HFFc6 (cell line): ENCODE results near the gene TOX3. TPM values are rescaled to one million over a fixed set of nuclear protein-coding genes. Genes with fewer than 3 reads are reported as not detected.

ENCODE experiments used
- DNase-seq: peaks from one replicate; pipeline ENCODE4 v3.0.0-alpha.2; 2018
- H3K27ac Mint-ChIP-seq: 2 replicates; pipeline ENCODE4 v1.8.0; 2020; ENCODE audit warnings: mild to moderate bottlenecking, mixed read lengths
- H3K27me3 Mint-ChIP-seq: 2 replicates; pipeline ENCODE4 v1.8.0; 2021; ENCODE audit warnings: mild to moderate bottlenecking, moderate library complexity, mixed read lengths; ENCODE audit not compliant: insufficient read depth
- H3K36me3 Mint-ChIP-seq: 2 replicates; pipeline ENCODE4 v1.8.0; 2021; ENCODE audit warnings: low read depth, mixed read lengths
- H3K4me1 Mint-ChIP-seq: 2 replicates; pipeline ENCODE4 v1.8.0; 2020; ENCODE audit warnings: low read depth, mixed read lengths
- H3K4me3 Mint-ChIP-seq: 2 replicates; pipeline ENCODE4 v1.8.0; 2020; ENCODE audit warnings: mild to moderate bottlenecking, moderate library complexity, mixed read lengths
- H3K9me3 Mint-ChIP-seq: 2 replicates; pipeline ENCODE4 v1.8.0; 2020; ENCODE audit warnings: mild to moderate bottlenecking, mixed read lengths
- total RNA-seq, 6 experiments: library from RNA; stranded (reverse); fragmentation: NEBNext Ultra II Directional; extraction: Animal tissue kit (Norgen Biotek cat#: 25700); gene quantifications; 2 replicates in 1 of 6; 3 replicates in 5 of 6; pipeline ENCODE4 v1.2.3, GENCODE V29; 2021
- TF ChIP-seq, protein P1 (sequence below): fragments of 200-600 bp; sonication (generic); IDR thresholded peaks from 2 replicates; pipeline ENCODE4 v1.5.0; 2021; ENCODE audit warnings: antibody characterized with exemption, mild to moderate bottlenecking

Gene TOX3
- total RNA-seq, 6 experiments from 2014 or later = not detected

DNA sequence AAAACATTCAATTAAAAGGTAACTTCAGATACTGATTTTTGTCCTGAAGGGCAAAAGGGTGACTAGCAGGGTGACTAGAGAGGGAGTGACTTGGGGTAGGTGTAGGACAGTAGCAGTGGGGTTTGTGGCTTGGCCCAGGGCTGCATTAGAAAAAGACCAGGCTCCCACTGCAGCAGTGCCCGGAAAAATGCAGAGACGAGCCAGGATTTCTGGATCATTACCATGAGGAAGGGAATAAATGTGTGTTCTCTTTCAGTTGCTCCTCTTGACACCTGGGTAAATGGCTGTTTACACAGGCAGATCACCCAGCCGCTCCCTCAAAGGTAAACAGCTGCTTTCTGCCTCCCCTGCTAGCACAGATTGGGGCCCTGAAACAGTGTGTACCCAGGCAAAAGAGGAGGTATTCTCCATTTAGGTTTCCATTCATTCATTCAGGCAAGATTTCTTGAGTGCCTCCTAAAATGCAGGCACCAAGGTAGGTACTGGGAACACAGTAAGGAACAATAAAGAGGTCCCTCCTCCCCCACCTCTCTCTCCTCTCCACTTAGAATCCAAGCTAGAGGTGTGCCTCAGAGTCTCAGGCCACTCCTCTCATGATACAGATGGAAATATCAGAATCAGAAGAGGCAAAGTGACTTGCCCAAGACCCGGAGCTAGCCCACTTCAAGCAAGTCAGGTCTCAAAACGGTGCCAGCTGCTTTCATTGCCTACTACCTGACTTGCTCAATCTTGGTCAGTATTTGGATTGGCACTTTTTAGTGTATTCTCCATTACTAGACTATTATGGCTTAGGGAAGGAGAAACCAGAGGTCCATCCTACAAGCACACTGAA is 15.2 kb upstream of the TOX3 start:
- Mint-ChIP-seq H3K27ac (no peak overlapping the region), H3K36me3 (peaks cover 10% of the 10 kb centered on the region; the same call in 1 of the 2 replicates), H3K27me3 (no peaks in the 10 kb centered on the region; the same call in 1 of the 2 replicates), H3K9me3 (peaks cover 44% of the 10 kb centered on the region), H3K4me3 (no peak overlapping the region), H3K4me1 (no peaks in the 10 kb centered on the region)
- no peak for DNase-seq
- TF ChIP-seq, protein P1, sequence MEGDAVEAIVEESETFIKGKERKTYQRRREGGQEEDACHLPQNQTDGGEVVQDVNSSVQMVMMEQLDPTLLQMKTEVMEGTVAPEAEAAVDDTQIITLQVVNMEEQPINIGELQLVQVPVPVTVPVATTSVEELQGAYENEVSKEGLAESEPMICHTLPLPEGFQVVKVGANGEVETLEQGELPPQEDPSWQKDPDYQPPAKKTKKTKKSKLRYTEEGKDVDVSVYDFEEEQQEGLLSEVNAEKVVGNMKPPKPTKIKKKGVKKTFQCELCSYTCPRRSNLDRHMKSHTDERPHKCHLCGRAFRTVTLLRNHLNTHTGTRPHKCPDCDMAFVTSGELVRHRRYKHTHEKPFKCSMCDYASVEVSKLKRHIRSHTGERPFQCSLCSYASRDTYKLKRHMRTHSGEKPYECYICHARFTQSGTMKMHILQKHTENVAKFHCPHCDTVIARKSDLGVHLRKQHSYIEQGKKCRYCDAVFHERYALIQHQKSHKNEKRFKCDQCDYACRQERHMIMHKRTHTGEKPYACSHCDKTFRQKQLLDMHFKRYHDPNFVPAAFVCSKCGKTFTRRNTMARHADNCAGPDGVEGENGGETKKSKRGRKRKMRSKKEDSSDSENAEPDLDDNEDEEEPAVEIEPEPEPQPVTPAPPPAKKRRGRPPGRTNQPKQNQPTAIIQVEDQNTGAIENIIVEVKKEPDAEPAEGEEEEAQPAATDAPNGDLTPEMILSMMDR = no peak

DNA sequence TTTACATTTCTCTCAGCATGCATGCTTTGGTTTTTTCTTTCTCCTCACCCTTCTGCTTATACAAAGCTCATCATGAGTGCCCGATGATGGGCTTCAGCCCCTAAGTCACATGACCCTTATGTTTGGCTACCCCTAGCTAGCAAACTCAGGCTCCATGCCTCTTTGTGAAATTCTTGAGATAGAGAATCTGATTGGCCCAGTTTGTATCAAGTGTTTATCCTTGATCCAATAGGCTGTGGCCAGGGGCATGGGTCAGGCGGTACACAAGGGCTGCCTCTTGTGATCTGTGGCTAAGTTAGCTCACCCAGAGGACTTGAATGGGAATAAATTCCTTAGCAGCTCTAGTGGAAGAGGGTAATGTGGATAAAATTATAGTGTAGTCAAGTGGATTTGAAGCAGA is 11.5 kb upstream of the TOX3 start:
- no peak overlapping the region for H3K27ac Mint-ChIP-seq
- TF ChIP-seq, protein P1 = no peak
- H3K9me3 Mint-ChIP-seq = peaks cover 35% of the 10 kb centered on the region
- no peaks in the 10 kb centered on the region for H3K4me1 Mint-ChIP-seq
- H3K27me3 Mint-ChIP-seq = no peaks in the 10 kb centered on the region; the same call in none of the 2 replicates
- no peak for DNase-seq
- H3K36me3 Mint-ChIP-seq = no peaks in the 10 kb centered on the region
- no peak overlapping the region for H3K4me3 Mint-ChIP-seq

DNA sequence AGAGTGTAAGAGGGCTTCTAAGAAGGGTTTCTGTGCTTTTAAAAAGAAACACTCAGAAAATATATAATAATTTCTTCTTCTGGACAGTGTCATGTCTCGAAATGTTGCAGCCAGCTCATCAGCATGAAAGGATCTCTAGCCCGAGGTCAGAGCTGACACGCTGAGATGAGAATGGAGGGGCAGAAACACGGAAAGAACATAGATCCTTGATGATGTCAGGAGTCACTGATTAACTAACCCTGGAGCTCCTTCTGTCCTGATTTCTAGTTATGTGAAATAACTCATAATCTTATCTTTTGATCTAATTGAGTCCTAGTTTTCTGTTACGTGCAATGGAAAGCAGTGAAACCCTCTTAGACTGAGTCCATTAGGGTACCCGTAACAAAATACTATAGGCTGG is 10.3 kb upstream of the TOX3 start:
- H3K4me1 Mint-ChIP-seq = no peaks in the 10 kb centered on the region
- H3K27me3 Mint-ChIP-seq = peaks cover 2% of the 10 kb centered on the region
- H3K36me3 Mint-ChIP-seq = no peaks in the 10 kb centered on the region
- H3K9me3 Mint-ChIP-seq = peaks cover 32% of the 10 kb centered on the region
- no peak overlapping the region for H3K4me3 Mint-ChIP-seq
- H3K27ac Mint-ChIP-seq = no peak overlapping the region
- TF ChIP-seq, protein P1 = no peak
- no peak for DNase-seq

DNA sequence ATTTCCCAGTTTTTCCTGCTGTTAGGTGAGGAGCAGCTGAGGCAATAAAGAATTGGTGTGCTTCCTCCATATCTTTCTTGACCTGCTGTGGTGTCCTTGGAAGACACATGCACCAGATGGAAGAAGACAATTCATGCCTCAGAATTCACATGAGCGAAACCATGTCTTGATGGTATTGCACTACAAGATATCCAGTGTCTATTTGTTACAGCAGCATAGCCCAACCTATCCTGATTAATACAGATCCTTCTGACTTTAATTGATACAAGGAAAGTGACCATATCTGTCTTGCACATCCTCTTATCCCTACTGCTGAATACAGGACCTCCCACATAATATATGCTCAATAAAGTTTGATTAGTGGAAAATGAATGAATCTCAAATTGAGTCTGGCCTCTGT is 9.1 kb upstream of the TOX3 start:
- Mint-ChIP-seq H3K27me3 (peaks cover 2% of the 10 kb centered on the region), H3K36me3 (no peaks in the 10 kb centered on the region), H3K9me3 (peaks cover 22% of the 10 kb centered on the region), H3K27ac (no peak overlapping the region), H3K4me3 (no peak overlapping the region), H3K4me1 (no peaks in the 10 kb centered on the region)
- DNase-seq = no peak
- TF ChIP-seq, protein P1 = no peak

DNA sequence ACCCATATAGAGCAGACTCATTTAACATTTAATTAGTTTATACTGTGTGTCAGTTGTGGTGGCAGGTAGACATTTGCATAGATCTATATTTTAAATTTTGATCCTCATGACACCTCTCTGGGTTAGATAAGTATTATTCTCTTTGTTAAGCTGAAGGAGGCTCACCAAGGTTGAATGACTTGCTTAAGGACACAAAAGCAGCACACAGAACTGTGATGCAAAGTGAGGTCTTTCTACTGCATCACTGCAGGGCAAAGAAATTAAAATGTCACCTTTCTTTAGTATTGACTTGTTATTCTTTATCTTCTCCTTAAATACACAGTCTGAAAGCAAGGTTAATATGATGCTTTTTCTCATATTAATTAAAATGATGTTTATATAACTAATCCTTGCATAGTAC is 8.6 kb upstream of the TOX3 start:
- TF ChIP-seq, protein P1 = no peak
- H3K27ac Mint-ChIP-seq = no peak overlapping the region
- no peak for DNase-seq
- H3K9me3 Mint-ChIP-seq = peaks cover 18% of the 10 kb centered on the region
- H3K36me3 Mint-ChIP-seq = no peaks in the 10 kb centered on the region
- H3K4me1 Mint-ChIP-seq = no peaks in the 10 kb centered on the region
- H3K4me3 Mint-ChIP-seq = no peak overlapping the region
- peaks cover 2% of the 10 kb centered on the region for H3K27me3 Mint-ChIP-seq
